GM18520 (cell line): ENCODE data around the gene TPGS2.

Experiments used
- ATAC-seq: cut with Tn5 transposase; IDR thresholded peaks from one replicate; pipeline ENCODE4 v1.9.1; 2021; ENCODE audit not compliant: unreplicated experiment

Gene TPGS2

DNA sequence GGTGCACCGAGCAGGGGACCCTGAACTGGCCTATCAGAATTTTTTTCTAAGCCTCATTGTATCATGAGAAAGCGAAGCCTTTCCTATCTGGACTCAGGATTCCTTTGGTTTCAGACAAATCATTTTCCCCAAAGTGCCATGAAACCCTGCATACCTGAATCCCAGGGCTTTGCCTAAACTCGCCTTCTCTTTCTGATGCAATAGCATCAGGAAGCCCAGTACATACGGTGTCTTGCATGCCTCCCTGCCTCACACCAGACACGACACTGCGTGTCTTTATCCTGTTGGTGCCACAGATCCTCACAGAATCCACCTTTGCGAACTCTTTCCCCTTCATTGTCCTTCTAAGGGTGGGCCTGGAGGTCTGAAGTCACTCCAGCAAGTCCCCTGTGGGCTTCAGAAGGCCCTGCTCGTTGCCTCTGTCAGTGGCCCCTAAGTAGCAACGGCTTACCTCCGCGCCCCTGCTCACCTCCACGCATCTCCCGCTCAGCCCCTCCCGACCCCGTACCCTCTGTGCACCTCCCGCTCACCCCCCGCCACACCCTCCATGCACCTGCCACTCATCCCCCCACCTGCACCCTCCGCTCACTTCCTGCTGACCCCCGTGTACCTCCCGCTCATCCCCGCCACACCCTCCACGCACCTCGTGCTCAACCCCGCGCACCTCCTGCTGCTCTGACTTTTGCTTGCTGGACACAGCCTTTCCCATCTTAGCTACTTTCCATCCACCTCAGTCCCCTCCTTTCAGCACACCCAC is 83.4 kb downstream of the TPGS2 start:
- no peak for ATAC-seq

GRCh38 chr18:36744261-36744876 is 84.4 kb downstream of the TPGS2 start:
- no peak for ATAC-seq
